H1 (cell line): ENCODE measurements around the gene CRYGN. TPM values are rescaled to one million over a fixed set of nuclear protein-coding genes. Genes with fewer than 3 reads are reported as not detected.

ENCODE experiments used
- CTCF ChIA-PET: fragments of 300-600 bp; sonication (Branson Sonifier 250); formaldehyde crosslinking; loops from one replicate; lab custom pipeline; 2021; ENCODE audit not compliant: partially characterized antibody; lab: Charles Lee
- POLR2A ChIA-PET: fragments of 300-600 bp; sonication (Branson Sonifier 250); formaldehyde crosslinking; loops from one replicate; lab custom pipeline; 2021; ENCODE audit warnings: inconsistent platforms; ENCODE audit not compliant: partially characterized antibody; lab: Charles Lee
- DNase-seq, 2 experiments: peaks; one replicate each; pipeline versions ENCODE4 v3.0.0 to v3.0.0-alpha.2; 2010 to 2022; ENCODE audit warnings: low spot score in 2 of 2, low read depth in 1 of 2, mixed read lengths in 1 of 2
- FAIRE-seq: peaks from 2 replicates; lab custom pipeline; 2011; peaks lifted over from hg19 to GRCh38; lab: Jason Lieb, UNC
- H2AFZ ChIP-seq: 2 replicates; pipeline ENCODE4 v1.8.1; 2012; ENCODE audit warnings: low read length, inconsistent platforms
- H2AK5ac ChIP-seq: 2 replicates; pipeline ENCODE4 v1.6.1; 2013; ENCODE audit warnings: low read depth, low read length
- H2BK120ac ChIP-seq: replicated peaks from 2 replicates; pipeline ENCODE3; 2013; ENCODE audit warnings: low read depth, low read length, inconsistent platforms
- H2BK12ac ChIP-seq: 2 replicates; pipeline ENCODE4 v1.6.1; 2013; ENCODE audit warnings: low read depth, low read length
- H2BK15ac ChIP-seq: 2 replicates; pipeline ENCODE4 v1.6.1; 2013; ENCODE audit warnings: low read length
- H2BK20ac ChIP-seq: 2 replicates; pipeline ENCODE4 v1.6.1; 2013; ENCODE audit warnings: low read length
- H2BK5ac ChIP-seq: 2 replicates; pipeline ENCODE4 v1.6.1; 2013; ENCODE audit warnings: low read depth, low read length
- H3K14ac ChIP-seq: 2 replicates; pipeline ENCODE4 v1.6.1; 2013; ENCODE audit warnings: inconsistent platforms; ENCODE audit not compliant: insufficient read length
- H3K18ac ChIP-seq: 2 replicates; pipeline ENCODE4 v1.6.1; 2013; ENCODE audit warnings: low read length; ENCODE audit errors: extremely low read depth
- H3K23ac ChIP-seq: 2 replicates; pipeline ENCODE4 v1.6.1; 2013; ENCODE audit warnings: inconsistent platforms; ENCODE audit not compliant: insufficient read length
- H3K23me2 ChIP-seq: 2 replicates; pipeline ENCODE4 v1.6.1; 2013; ENCODE audit warnings: low read depth, low read length
- H3K27ac ChIP-seq: 2 replicates; pipeline ENCODE4 v1.6.1; 2011; ENCODE audit warnings: low read depth, low read length, inconsistent platforms
- H3K27me3 ChIP-seq, 4 experiments: replicated peaks in 1 of 4; 1 replicate in 1 of 4; 2 replicates in 3 of 4; pipeline versions ENCODE4 v1.6.1 to v1.8.1; 2011 to 2013; ENCODE audit warnings: low read length in 3 of 4, mild to moderate bottlenecking in 3 of 4, inconsistent platforms in 2 of 4, mixed read lengths in 2 of 4, moderate library complexity in 1 of 4; ENCODE audit not compliant: control insufficient read depth in 3 of 4, insufficient read depth in 3 of 4; ENCODE audit errors: extremely low read depth in 1 of 4
- H3K36me3 ChIP-seq, 4 experiments: 2 replicates each; pipeline versions ENCODE4 v1.6.1 to v1.8.1; 2011 to 2013; ENCODE audit warnings: mild to moderate bottlenecking in 4 of 4, low read length in 3 of 4, moderate library complexity in 2 of 4, control low read depth in 1 of 4, inconsistent platforms in 1 of 4; ENCODE audit not compliant: insufficient read depth in 4 of 4, control insufficient read depth in 2 of 4
- H3K4ac ChIP-seq: replicated peaks from 2 replicates; pipeline ENCODE3; 2013; ENCODE audit warnings: low read length, low read depth, mixed read lengths, inconsistent platforms; ENCODE audit not compliant: insufficient read length
- H3K4me1 ChIP-seq, 4 experiments: replicated peaks in 1 of 4; 1 replicate in 1 of 4; 2 replicates in 3 of 4; pipeline versions ENCODE4 v1.6.1 to v1.8.1; 2011 to 2013; ENCODE audit warnings: low read length in 3 of 4, inconsistent platforms in 2 of 4, mixed read lengths in 1 of 4; ENCODE audit not compliant: insufficient read depth in 4 of 4, control insufficient read depth in 3 of 4
- H3K4me2 ChIP-seq, 2 experiments: 2 replicates each; pipeline versions ENCODE4 v1.6.1 to v1.8.1; 2011 to 2013; ENCODE audit warnings: low read depth in 2 of 2, low read length in 2 of 2, control low read depth in 1 of 2, inconsistent platforms in 1 of 2, mild to moderate bottlenecking in 1 of 2; ENCODE audit not compliant: insufficient read depth in 1 of 2
- H3K4me3 ChIP-seq, 4 experiments: fragments of 200-600, 300-600 bp in 1 of 4; sonication (generic), shearing (Covaris generic), sonication (Bioruptor Twin) in 1 of 4; 2 replicates each; pipeline versions ENCODE4 v1.5.1 to v1.8.1; 2011 to 2016; ENCODE audit warnings: low read length in 4 of 4, low read depth in 3 of 4, control low read depth in 2 of 4, inconsistent platforms in 2 of 4, mild to moderate bottlenecking in 2 of 4, mixed read lengths in 1 of 4, moderate library complexity in 1 of 4; ENCODE audit not compliant: insufficient read depth in 2 of 4; ENCODE audit errors: extremely low read depth in 1 of 4
- H3K56ac ChIP-seq: replicated peaks from 2 replicates; pipeline ENCODE3; 2013; ENCODE audit warnings: low read depth, mild to moderate bottlenecking, mixed read lengths, low read length, inconsistent platforms; ENCODE audit not compliant: insufficient read length
- H3K79me1 ChIP-seq: 2 replicates; pipeline ENCODE4 v1.6.1; 2013; ENCODE audit warnings: low read depth, low read length, control low read depth
- H3K79me2 ChIP-seq, 2 experiments: 2 replicates each; pipeline versions ENCODE4 v1.6.1 to v1.8.1; 2012 to 2013; ENCODE audit warnings: low read length in 2 of 2, mild to moderate bottlenecking in 2 of 2, inconsistent platforms in 1 of 2; ENCODE audit not compliant: insufficient read depth in 2 of 2, control insufficient read depth in 1 of 2
- H3K9ac ChIP-seq, 4 experiments: replicated peaks in 1 of 4; 1 replicate in 1 of 4; 2 replicates in 3 of 4; pipeline versions ENCODE4 v1.6.1 to v1.8.1; 2011 to 2013; ENCODE audit warnings: low read depth in 3 of 4, low read length in 3 of 4, control low read depth in 2 of 4, mild to moderate bottlenecking in 2 of 4, moderate library complexity in 2 of 4, inconsistent platforms in 1 of 4; ENCODE audit errors: extremely low read depth in 1 of 4
- H3K9me3 ChIP-seq, 2 experiments: 2 replicates each; pipeline versions ENCODE4 v1.6.1 to v1.8.1; 2012 to 2013; ENCODE audit warnings: mild to moderate bottlenecking in 2 of 2, moderate library complexity in 2 of 2, control low read depth in 1 of 2, inconsistent platforms in 1 of 2, low read depth in 1 of 2, low read length in 1 of 2, mixed read lengths in 1 of 2; ENCODE audit not compliant: insufficient read depth in 2 of 2
- H4K20me1 ChIP-seq, 2 experiments: replicated peaks in 1 of 2; 2 replicates each; pipeline versions ENCODE3 to v1.8.1; 2011 to 2013; ENCODE audit warnings: inconsistent platforms in 2 of 2, low read length in 2 of 2, mild to moderate bottlenecking in 1 of 2; ENCODE audit not compliant: insufficient read depth in 2 of 2, control insufficient read depth in 1 of 2
- H4K5ac ChIP-seq: 2 replicates; pipeline ENCODE4 v1.6.1; 2013; ENCODE audit warnings: low read length, low read depth, mixed read lengths, inconsistent platforms; ENCODE audit not compliant: insufficient read length
- H4K8ac ChIP-seq: 2 replicates; pipeline ENCODE4 v1.8.0; 2013; ENCODE audit warnings: mild to moderate bottlenecking, moderate library complexity, low read length, inconsistent platforms; ENCODE audit not compliant: insufficient read depth; ENCODE audit errors: extremely low read depth
- H4K91ac ChIP-seq: replicated peaks from 2 replicates; pipeline ENCODE3; 2013; ENCODE audit warnings: low read length, mixed read lengths, inconsistent platforms; ENCODE audit not compliant: insufficient read length
- KDM1A ChIP-seq: fragments of 200-600, 300-600 bp; sonication (generic); IDR thresholded peaks from 2 replicates; pipeline ENCODE4 v1.7.1; 2016; ENCODE audit warnings: mild to moderate bottlenecking, low read length, borderline replicate concordance
- RAD21 ChIP-seq, 2 experiments: IDR thresholded peaks in 1 of 2; conservative IDR thresholded peaks in 1 of 2; 2 replicates each; pipeline ENCODE4 v1.6.1; 2011; ENCODE audit warnings: low read depth in 2 of 2, low read length in 2 of 2, improper control_type of control experiment in 1 of 2, inconsistent platforms in 1 of 2, mild to moderate bottlenecking in 1 of 2, moderate library complexity in 1 of 2
- WGBS, 2 experiments: shearing (Covaris generic) in 1 of 2; methylation state at CpG; one replicate each; pipeline versions ENCODE4 v1.1.6 to v1.1.7; 2013 to 2015; ENCODE audit warnings: low lambda C conversion rate in 2 of 2, mixed read lengths in 2 of 2, inconsistent platforms in 1 of 2, low coverage in 1 of 2, missing lambda C conversion rate in 1 of 2; ENCODE audit not compliant: insufficient replicate concordance in 2 of 2, insufficient coverage in 1 of 2, insufficient read length in 1 of 2; ENCODE audit errors: extremely low coverage in 1 of 2, missing lambda C conversion rate in 1 of 2; 5-methylcytosine and 5-hydroxymethylcytosine counted together
- polyA plus RNA-seq, 7 experiments: library from polyadenylated mRNA; depleted of rRNA in 3 of 7; stranded (reverse) in 5 of 7; unstranded in 2 of 7; fragments of >200 nt in 5 of 7; fragments of 200-250 nt in 2 of 7; gene quantifications; 1 replicate in 5 of 7; 2 replicates in 1 of 7; 4 replicates in 1 of 7; pipeline versions ENCODE4 v1.2.1 to v1.2.3, GENCODE V29; 2011 to 2013; ENCODE audit warnings: missing spikeins in 2 of 7, mixed read lengths in 2 of 7
- total RNA-seq: library from RNA; stranded (reverse); fragmentation: NEBNext Ultra II Directional; extraction: Animal tissue kit (Norgen Biotek cat#: 25700); gene quantifications from 2 replicates; pipeline ENCODE4 v1.2.1, GENCODE V29; 2021

Gene CRYGN
- total and polyA plus RNA-seq, 2 of the 8 experiments (the other 6 are each of a cell fraction or from before 2014, with no cell fraction given) = 0.98 to 1.6 TPM

- Histone ChIP-seq H3K9ac (no peak overlapping the region), H2AK5ac (no peak overlapping the region), H4K91ac (peak overlapping the region; percentile 59), H3K79me1 (no peaks in the 10 kb centered on the region; the same call in 1 of the 2 replicates), H4K20me1 (no peaks in the 10 kb centered on the region), H2BK5ac (no peak overlapping the region), H3K23ac (no peak overlapping the region), H2BK15ac (0 out of 2 replicates have a peak overlapping the region, but pooled peaks have one; percentile 29), H2BK20ac (no peak overlapping the region), H3K27me3 (no peaks in the 10 kb centered on the region), H3K27ac (no peak overlapping the region), H4K8ac (no peak overlapping the region), H2BK120ac (no peak overlapping the region), H3K23me2 (no peaks in the 10 kb centered on the region), H3K9me3 (no peaks in the 10 kb centered on the region), H4K5ac (no peak overlapping the region), H3K36me3 (no peaks in the 10 kb centered on the region), H3K4me1 (peaks cover 5 to 20% (median 11%) of the 10 kb centered on the region in 4 experiments), H3K4ac (no peak overlapping the region), H3K4me2 (peak overlapping the region in 1 of 2 experiments; percentile 25; a peak in 1 of 4 replicates), H3K4me3 (no peak overlapping the region), H3K79me2 (no peaks in the 10 kb centered on the region)
- 63% methylated on average over 10 of the region's 10 CpGs; no CpG with 5 or more reads in 1 of the 2 experiments for WGBS, 2 experiments
- DNase-seq (no peak), FAIRE-seq (no peak)
- ChIA-PET POLR2A (interaction anchor here (0.7 to 1.3 kb wide), 4 partner anchors 10 to 46 kb away, joined by 3 to 5 read pairs (median 3); partner anchors contain the start of gene CRYGN), CTCF (interaction anchor here (0.8 to 2.2 kb wide), 5 partner anchors 14 to 61 kb away, joined by 3 to 6 read pairs (median 3); no protein-coding TSS in a partner anchor)
- TF ChIP-seq RAD21 (IDR thresholded peaks at IDR 0.05 in 1 of 2, conservative IDR thresholded peaks at IDR 0.05 in 1 of 2; ENCODE audit: low read depth in 2 of 2, low read length in 2 of 2) (no peak), KDM1A (peak; percentile 60; the same call in 1 of the 2 replicates)
- TF ChIP-seq, all 59 proteins: peak for 1
- H3K14ac ChIP-seq = no peak overlapping the region
- H3K56ac ChIP-seq = no peak overlapping the region
- H2BK12ac ChIP-seq = peak overlapping the region; percentile 80; the same call in 1 of the 2 replicates
- H3K18ac ChIP-seq = 0 out of 2 replicates have a peak overlapping the region, but pooled peaks have one; percentile 56
- H2AFZ ChIP-seq = no peak overlapping the region
These were observed 10.2 kb downstream of the CRYGN start for GRCh38 chr7:151429560-151430331.
